CD4-positive, CD25-positive, alpha-beta regulatory T cell (primary cell): Measurements from ENCODE around the gene ADGRB3. TPM values are rescaled to one million over a fixed set of nuclear protein-coding genes. Genes with fewer than 3 reads are reported as not detected.

Experiments
- ATAC-seq, 2 donors: fragments of 150-1000 bp; cut with Tn5 transposase; one replicate each; pipeline ENCODE4 v1.10.0; 2021; ENCODE audit warnings: low read depth in 2 of 2, moderate number of reproducible peaks in 2 of 2, moderate library complexity in 1 of 2
- DNase-seq, 3 donors: peaks; one replicate each; pipeline versions ENCODE4 v3.0.0 to v3.0.0-alpha.2; 2012 to 2022; ENCODE audit warnings: mixed read lengths in 1 of 3
- H3K27ac ChIP-seq: one replicate; pipeline ENCODE4 v1.7.0; 2013; ENCODE audit warnings: mild to moderate bottlenecking, low read length; ENCODE audit not compliant: insufficient read depth, poor library complexity, severe bottlenecking
- H3K27me3 ChIP-seq: one replicate; pipeline ENCODE4 v1.7.0; 2013; ENCODE audit warnings: low read length; ENCODE audit not compliant: control insufficient read depth, insufficient read depth
- H3K36me3 ChIP-seq: one replicate; pipeline ENCODE4 v1.7.0; 2013; ENCODE audit warnings: mild to moderate bottlenecking, low read length, moderate library complexity; ENCODE audit not compliant: control insufficient read depth, insufficient read depth
- H3K4me1 ChIP-seq: 2 replicates; pipeline ENCODE4 v1.7.0; 2013; ENCODE audit warnings: mild to moderate bottlenecking, low read length; ENCODE audit not compliant: insufficient read depth, control insufficient read depth, poor library complexity, severe bottlenecking
- H3K4me3 ChIP-seq: one replicate; pipeline ENCODE4 v1.7.0; 2013; ENCODE audit warnings: low read depth, mild to moderate bottlenecking, low read length, moderate library complexity
- H3K9me3 ChIP-seq, 2 experiments: 1 replicate in 1 of 2; 2 replicates in 1 of 2; pipeline ENCODE4 v1.7.0; 2013; ENCODE audit warnings: low read length in 2 of 2, mild to moderate bottlenecking in 1 of 2, moderate library complexity in 1 of 2; ENCODE audit not compliant: control insufficient read depth in 2 of 2
- H3K27ac Mint-ChIP-seq, 3 donors: one replicate each; pipeline ENCODE4 v1.8.0; 2020 to 2022; ENCODE audit warnings: mild to moderate bottlenecking in 3 of 3, mixed read lengths in 3 of 3, moderate library complexity in 2 of 3
- H3K27me3 Mint-ChIP-seq: one replicate; pipeline ENCODE4 v1.8.0; 2022; ENCODE audit warnings: mild to moderate bottlenecking, mixed read lengths
- H3K36me3 Mint-ChIP-seq: one replicate; pipeline ENCODE4 v1.8.0; 2020; ENCODE audit warnings: mixed read lengths
- H3K4me1 Mint-ChIP-seq, 4 donors: one replicate each; pipeline ENCODE4 v1.8.0; 2020 to 2022; ENCODE audit warnings: mixed read lengths in 4 of 4, mild to moderate bottlenecking in 1 of 4
- H3K4me3 Mint-ChIP-seq, 4 donors: one replicate each; pipeline ENCODE4 v1.8.0; 2020 to 2022; ENCODE audit warnings: mild to moderate bottlenecking in 4 of 4, mixed read lengths in 4 of 4, moderate library complexity in 3 of 4
- H3K9me3 Mint-ChIP-seq, 7 donors: one replicate each; pipeline ENCODE4 v1.8.0; 2020 to 2022; ENCODE audit warnings: mixed read lengths in 7 of 7, mild to moderate bottlenecking in 3 of 7, moderate library complexity in 2 of 7
- polyA plus RNA-seq, 4 donors: library from polyadenylated mRNA; unstranded; fragments of 300-500 nt; fragmentation: Illumina TruSeq; gene quantifications; one replicate each; pipeline ENCODE4 v1.2.3, GENCODE V29; 2021
- total RNA-seq: library from RNA; stranded (reverse); gene quantifications from one replicate; pipeline ENCODE4 v1.2.3, GENCODE V29; 2022

Gene ADGRB3
- total and polyA plus RNA-seq, 5 donors from 2014 or later: not detected

DNA sequence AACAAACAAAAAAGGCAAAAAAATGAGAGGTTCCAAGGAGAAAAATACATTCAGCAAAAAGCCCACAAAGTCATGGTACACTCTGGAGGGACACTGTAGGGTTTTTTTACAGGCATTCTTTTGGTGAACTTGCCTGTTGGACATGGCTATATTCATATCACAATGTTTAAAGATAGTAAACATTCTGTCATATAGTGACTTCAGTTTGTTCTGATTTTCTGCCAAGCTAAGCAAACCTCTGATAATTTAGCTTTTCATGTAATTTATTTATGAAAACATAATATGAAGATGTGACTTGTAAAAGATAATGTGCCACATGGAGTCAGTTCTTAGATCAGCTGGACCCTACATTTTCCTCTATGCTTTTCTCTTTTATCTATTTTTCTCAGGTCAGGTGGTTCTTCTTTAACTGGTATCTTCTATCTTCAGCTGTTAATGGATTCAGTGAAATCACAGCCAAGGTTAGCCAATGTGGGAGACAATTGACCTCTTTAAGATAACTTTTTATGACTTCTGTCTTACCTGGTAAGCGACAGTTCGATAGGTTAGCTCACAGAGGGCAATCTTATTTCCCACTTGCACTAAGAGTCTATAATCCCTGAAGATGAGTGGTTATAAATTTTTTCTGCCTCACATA lies 87.9 kb downstream of the ADGRB3 start:
- Histone ChIP-seq H3K9me3 (no peaks in the 10 kb centered on the region), H3K4me3 (no peak overlapping the region), H3K27ac (no peak overlapping the region), H3K4me1 (no peaks in the 10 kb centered on the region), H3K27me3 (no peaks in the 10 kb centered on the region), H3K36me3 (no peaks in the 10 kb centered on the region)
- Mint-ChIP-seq H3K36me3 (no peaks in the 10 kb centered on the region), H3K9me3 (peaks cover 0 to 6% (median 0%) of the 10 kb centered on the region in 7 donors), H3K27me3 (no peaks in the 10 kb centered on the region), H3K4me1 (no peaks in the 10 kb centered on the region), H3K27ac (no peak overlapping the region), H3K4me3 (no peak overlapping the region)
- no peak for ATAC-seq
- no peak for DNase-seq

DNA sequence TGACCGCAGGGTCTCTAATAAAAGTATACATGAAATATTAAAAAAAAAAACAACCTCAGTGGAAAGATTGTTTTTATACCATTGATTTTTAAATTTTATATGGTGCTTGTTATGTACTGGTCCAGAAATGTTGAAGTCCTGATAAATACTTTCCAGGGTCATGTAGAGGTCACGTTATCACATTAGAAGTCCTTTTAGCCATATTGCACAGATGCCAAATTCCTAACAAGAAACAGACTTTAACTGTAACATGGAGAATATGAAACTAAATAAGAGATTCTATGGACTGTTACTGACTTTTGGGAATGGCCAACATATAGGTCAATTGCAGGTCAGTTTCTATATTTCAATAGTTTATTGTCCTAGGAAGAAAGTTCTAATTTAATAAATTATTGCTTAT lies 89.0 kb downstream of the ADGRB3 start:
- H3K27me3 Mint-ChIP-seq: no peaks in the 10 kb centered on the region
- no peaks in the 10 kb centered on the region for H3K4me1 Mint-ChIP-seq
- H3K9me3 ChIP-seq: no peaks in the 10 kb centered on the region
- H3K27ac ChIP-seq: no peak overlapping the region
- DNase-seq (no peak), ATAC-seq (no peak)
- H3K4me1 ChIP-seq: no peaks in the 10 kb centered on the region
- no peak overlapping the region for H3K4me3 ChIP-seq
- H3K27ac Mint-ChIP-seq: no peak overlapping the region
- H3K9me3 Mint-ChIP-seq: peaks cover 0 to 6% (median 0%) of the 10 kb centered on the region in 7 donors
- H3K36me3 Mint-ChIP-seq: no peaks in the 10 kb centered on the region
- H3K4me3 Mint-ChIP-seq: no peak overlapping the region
- no peaks in the 10 kb centered on the region for H3K36me3 ChIP-seq
- H3K27me3 ChIP-seq: no peaks in the 10 kb centered on the region

DNA sequence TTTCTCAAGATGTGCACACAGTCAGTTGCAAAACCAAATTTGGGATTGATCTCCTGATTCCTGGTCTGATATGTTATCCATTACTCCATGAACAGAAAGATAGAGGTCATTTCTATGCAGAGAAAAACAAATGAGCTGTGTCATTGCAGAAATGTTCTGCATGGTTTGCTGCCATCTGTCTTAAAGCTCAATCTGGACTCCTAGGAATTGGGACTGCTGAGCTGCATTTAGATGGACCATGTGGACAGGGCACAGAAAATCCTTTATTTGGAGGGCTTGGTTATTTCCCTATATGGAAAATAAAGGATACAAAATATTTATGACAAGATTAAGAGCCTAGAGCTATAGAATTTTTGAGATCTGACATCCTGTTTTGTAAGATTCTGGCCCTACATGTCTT lies 91.3 kb downstream of the ADGRB3 start:
- DNase-seq: no peak
- no peaks in the 10 kb centered on the region for H3K36me3 Mint-ChIP-seq

DNA sequence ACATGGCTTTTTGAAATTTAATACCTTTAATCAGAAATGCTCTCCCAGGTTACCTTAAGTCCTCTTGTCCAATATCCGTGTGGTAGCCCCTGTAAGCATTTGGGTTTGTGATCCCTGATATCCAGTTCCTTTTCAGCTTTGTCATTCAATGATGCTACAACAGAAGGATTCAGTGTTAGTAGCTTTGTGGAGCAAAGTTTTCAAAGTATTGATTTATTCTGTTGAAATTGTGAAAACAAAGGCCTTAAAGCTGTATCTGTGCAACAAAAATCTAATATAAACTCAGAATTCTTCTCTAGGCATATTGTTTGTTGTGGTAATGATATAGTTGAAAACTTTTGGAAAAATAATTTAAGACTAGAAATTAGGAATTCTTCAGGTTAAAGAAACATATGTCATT lies 91.9 kb downstream of the ADGRB3 start:
- no peaks in the 10 kb centered on the region for H3K36me3 Mint-ChIP-seq
- ATAC-seq (no peak), DNase-seq (no peak)
- Histone ChIP-seq H3K36me3 (no peaks in the 10 kb centered on the region), H3K4me1 (no peaks in the 10 kb centered on the region), H3K9me3 (no peaks in the 10 kb centered on the region), H3K27ac (no peak overlapping the region), H3K4me3 (no peak overlapping the region), H3K27me3 (no peaks in the 10 kb centered on the region)
- H3K27ac Mint-ChIP-seq: no peak overlapping the region
- H3K4me3 Mint-ChIP-seq: no peak overlapping the region
- H3K4me1 Mint-ChIP-seq: no peaks in the 10 kb centered on the region
- no peaks in the 10 kb centered on the region for H3K27me3 Mint-ChIP-seq
- peaks cover 0 to 5% (median 0%) of the 10 kb centered on the region in 7 donors for H3K9me3 Mint-ChIP-seq

More for the DNA sequence above, 91.3 kb downstream of the ADGRB3 start:
- Mint-ChIP-seq H3K9me3 (peaks cover 0 to 6% (median 0%) of the 10 kb centered on the region in 7 donors), H3K27me3 (no peaks in the 10 kb centered on the region), H3K4me3 (no peak overlapping the region), H3K27ac (no peak overlapping the region), H3K4me1 (no peaks in the 10 kb centered on the region)
- Histone ChIP-seq H3K4me3 (no peak overlapping the region), H3K27me3 (no peaks in the 10 kb centered on the region), H3K36me3 (no peaks in the 10 kb centered on the region), H3K9me3 (no peaks in the 10 kb centered on the region), H3K27ac (no peak overlapping the region), H3K4me1 (no peaks in the 10 kb centered on the region)
- no peak for ATAC-seq

DNA sequence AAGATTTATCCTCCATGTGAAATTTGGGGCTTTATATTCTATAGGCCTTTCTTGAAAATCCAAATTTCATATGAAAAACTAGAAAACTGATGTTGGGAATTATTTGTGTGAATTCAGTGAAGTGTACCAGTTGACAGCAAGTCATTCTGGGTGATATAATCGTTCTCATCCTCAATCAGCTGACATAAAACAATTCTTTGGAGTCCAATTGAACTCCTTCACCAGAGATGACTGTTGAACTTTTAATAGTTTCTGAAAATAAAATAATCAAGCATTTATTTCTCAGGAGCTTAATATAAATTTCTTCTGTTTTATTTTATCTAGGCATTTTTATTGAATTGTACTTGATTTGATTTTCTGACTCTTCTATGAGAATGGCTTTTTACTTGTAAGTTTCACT lies 92.6 kb downstream of the ADGRB3 start:
- no peaks in the 10 kb centered on the region for H3K36me3 ChIP-seq
- H3K9me3 Mint-ChIP-seq: peaks cover 0 to 5% (median 0%) of the 10 kb centered on the region in 7 donors
- no peak overlapping the region for H3K4me3 Mint-ChIP-seq
- no peaks in the 10 kb centered on the region for H3K27me3 Mint-ChIP-seq
- H3K27ac Mint-ChIP-seq: no peak overlapping the region
- no peak for ATAC-seq
- no peaks in the 10 kb centered on the region for H3K4me1 ChIP-seq
- H3K4me3 ChIP-seq: no peak overlapping the region
- H3K27me3 ChIP-seq: no peaks in the 10 kb centered on the region
- no peaks in the 10 kb centered on the region for H3K9me3 ChIP-seq
- no peaks in the 10 kb centered on the region for H3K4me1 Mint-ChIP-seq
- no peaks in the 10 kb centered on the region for H3K36me3 Mint-ChIP-seq
- no peak overlapping the region for H3K27ac ChIP-seq
- no peak for DNase-seq

DNA sequence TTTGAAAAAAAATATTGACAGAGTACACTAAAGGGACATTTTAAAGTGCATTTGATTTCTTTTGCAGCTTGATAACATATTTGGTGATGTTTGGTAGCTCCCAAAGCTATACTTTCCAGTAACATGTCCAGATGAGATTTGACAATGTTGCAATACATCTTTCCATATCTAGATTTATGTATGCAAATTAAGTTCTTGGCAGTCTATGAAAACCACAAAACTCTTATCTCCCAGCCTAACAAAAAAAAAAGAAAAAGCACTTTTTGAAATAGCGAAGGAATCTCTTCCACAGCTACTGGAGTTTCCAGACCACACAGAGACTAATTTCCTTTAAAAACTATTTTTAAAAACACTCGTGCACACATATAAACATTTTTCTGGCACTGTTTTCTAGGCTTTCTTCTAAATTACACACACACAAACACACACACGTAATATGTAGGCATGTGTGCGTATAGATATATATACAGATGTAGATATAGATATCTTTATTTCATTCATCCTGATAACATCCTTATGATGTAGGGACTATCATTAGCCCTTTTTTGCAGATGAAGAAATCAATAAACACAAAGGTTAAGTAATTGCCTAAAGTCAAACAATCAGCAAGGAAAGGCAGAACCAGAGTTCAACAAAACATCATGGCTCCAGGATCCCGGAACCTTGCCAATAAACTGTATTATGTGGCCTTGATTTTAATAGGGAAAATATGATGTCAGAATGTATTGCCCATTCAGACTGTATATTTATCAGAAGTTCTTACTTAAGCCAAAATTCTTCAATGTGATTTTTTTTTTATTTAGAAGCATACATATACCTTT lies 93.3 kb downstream of the ADGRB3 start:
- Histone ChIP-seq H3K36me3 (no peaks in the 10 kb centered on the region), H3K9me3 (no peaks in the 10 kb centered on the region), H3K4me3 (no peak overlapping the region), H3K27ac (no peak overlapping the region), H3K4me1 (no peaks in the 10 kb centered on the region), H3K27me3 (no peaks in the 10 kb centered on the region)
- peaks cover 0 to 5% (median 0%) of the 10 kb centered on the region in 7 donors for H3K9me3 Mint-ChIP-seq
- no peak overlapping the region for H3K27ac Mint-ChIP-seq
- H3K4me3 Mint-ChIP-seq: no peak overlapping the region
- no peaks in the 10 kb centered on the region for H3K27me3 Mint-ChIP-seq
- H3K4me1 Mint-ChIP-seq: no peaks in the 10 kb centered on the region
- DNase-seq: no peak
- no peak for ATAC-seq
- H3K36me3 Mint-ChIP-seq: no peaks in the 10 kb centered on the region

DNA sequence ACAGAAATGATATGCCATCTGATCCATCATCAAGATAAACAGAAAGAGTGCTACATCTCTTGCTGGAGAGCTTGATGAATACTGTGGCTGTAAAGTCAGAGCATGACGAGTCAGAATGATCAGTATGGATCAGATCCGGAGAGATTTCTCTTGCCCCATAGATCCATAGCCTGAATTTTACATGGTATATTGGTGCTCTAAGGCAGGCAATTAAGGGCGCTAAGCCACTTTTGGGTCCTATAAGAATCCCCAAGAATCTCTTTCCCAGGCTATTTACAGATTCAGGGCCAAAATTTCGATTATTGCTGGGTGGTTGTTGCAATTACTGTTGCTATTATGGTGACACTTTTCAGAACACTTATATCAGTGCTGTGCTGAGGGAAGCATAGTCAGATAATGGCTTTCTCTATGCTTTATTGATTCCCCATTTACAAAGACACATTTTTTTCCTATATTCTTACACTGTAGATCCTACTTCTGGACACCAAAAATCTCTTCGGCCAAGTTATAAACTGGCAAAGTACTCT lies 94.4 kb downstream of the ADGRB3 start:
- no peak for DNase-seq
- Mint-ChIP-seq H3K4me1 (no peaks in the 10 kb centered on the region), H3K27me3 (no peaks in the 10 kb centered on the region), H3K9me3 (peaks cover 0 to 6% (median 0%) of the 10 kb centered on the region in 7 donors), H3K27ac (no peak overlapping the region), H3K36me3 (no peaks in the 10 kb centered on the region), H3K4me3 (no peak overlapping the region)
- H3K27me3 ChIP-seq: no peaks in the 10 kb centered on the region
- ATAC-seq: no peak
- no peaks in the 10 kb centered on the region for H3K36me3 ChIP-seq
- H3K27ac ChIP-seq: no peak overlapping the region
- H3K9me3 ChIP-seq: no peaks in the 10 kb centered on the region
- no peak overlapping the region for H3K4me3 ChIP-seq
- H3K4me1 ChIP-seq: no peaks in the 10 kb centered on the region
